PFSK-1 (cell line): ENCODE results near the gene HOXC10.

Experiments used
- POLR2AphosphoS5 ChIP-seq: IDR thresholded peaks from 2 replicates; pipeline ENCODE4 v1.6.1; 2012; ENCODE audit warnings: low read depth, mild to moderate bottlenecking, control low read depth, low read length, moderate library complexity
- REST ChIP-seq, 2 experiments: IDR thresholded peaks; 2 replicates each; pipeline versions ENCODE4 v1.6.1 to v1.8.0; 2011 to 2012; ENCODE audit warnings: low read depth in 2 of 2, low read length in 2 of 2, control low read depth in 1 of 2, inconsistent platforms in 1 of 2, mild to moderate bottlenecking in 1 of 2, moderate library complexity in 1 of 2; ENCODE audit not compliant: insufficient read depth in 1 of 2
- SIN3A ChIP-seq: IDR thresholded peaks from 2 replicates; pipeline ENCODE4 v1.6.1; 2012; ENCODE audit warnings: mild to moderate bottlenecking, low read length, moderate library complexity, borderline replicate concordance; ENCODE audit not compliant: insufficient read depth
- TAF1 ChIP-seq: IDR thresholded peaks from 2 replicates; pipeline ENCODE4 v1.6.1; 2012; ENCODE audit warnings: low read length, control low read depth, borderline replicate concordance; ENCODE audit not compliant: insufficient read depth

GRCh38 chr12:54005531-54005852 lies 20.5 kb downstream of the HOXC10 start:
- TF ChIP-seq POLR2AphosphoS5 (no peak), REST (IDR thresholded peaks at IDR 0.05; ENCODE audit: insufficient read depth in 1 of 2, low read depth in 2 of 2, low read length in 2 of 2) (no peak), TAF1 (no peak), SIN3A (no peak)
